HG03432 (cell line): ENCODE results near the gene CAPZA2.

Experiments
- ATAC-seq: cut with Tn5 transposase; IDR thresholded peaks from one replicate; pipeline ENCODE4 v1.9.1; 2021; ENCODE audit warnings: mild to moderate bottlenecking, moderate library complexity; ENCODE audit not compliant: unreplicated experiment

CAPZA2 gene

DNA sequence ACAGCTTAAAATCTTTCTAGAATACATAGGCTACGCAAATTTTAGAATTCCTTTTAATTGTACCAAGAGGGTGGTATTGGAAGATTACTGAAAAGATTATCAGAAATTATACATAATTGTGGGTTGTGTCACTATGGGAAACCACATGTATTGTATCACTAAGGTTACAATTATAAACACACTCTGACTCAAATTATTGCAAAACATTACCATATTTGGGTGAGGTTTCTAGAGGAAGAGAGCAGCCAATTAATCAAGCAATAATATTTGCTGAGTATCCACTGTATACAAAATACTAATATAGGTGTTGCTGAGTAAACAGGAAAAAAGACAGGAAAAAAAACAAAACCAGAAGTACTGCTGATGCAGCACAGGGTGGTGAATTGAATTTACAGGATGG is 3.1 kb upstream of the CAPZA2 start:
- ATAC-seq: no peak

- no peak for ATAC-seq
Measured at GRCh38 chr7:116861717-116862116, 670 bp upstream of the CAPZA2 start.

DNA sequence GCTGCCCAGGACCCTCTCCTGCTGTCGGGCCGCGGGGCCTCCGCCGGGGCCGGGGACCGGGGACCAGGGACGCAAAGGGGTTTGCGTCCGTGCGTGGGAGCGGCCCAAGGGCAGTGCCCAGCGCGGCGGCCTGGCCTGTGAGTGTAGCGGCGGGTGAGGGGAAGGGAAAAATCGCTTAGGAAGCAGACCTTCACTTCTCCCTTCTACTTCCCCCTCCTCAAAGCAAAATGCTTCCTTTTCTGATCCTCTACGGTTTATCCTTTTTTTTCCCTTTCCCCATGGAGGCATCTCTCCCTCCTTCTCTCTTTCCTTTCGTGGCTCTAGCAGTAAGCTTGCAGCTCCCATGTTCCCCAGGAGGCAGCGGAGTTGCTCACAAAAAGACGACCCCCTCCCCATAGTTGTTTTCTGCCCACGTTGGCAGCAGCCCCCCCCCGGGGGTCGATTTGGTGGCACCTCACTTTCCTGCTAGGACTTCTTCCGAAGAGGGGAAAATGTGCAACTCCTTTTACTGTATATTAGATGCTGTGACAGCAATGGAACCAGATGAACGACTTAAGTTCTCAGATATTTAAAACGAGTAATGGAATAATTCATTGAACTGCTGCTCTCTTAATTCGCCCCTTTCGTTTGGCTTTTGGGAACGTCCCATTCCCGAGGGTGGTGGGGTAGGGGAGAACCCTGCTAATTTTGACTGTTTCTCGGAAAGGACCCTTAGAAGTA is 724 bp downstream of the CAPZA2 start:
- ATAC-seq: peak; percentile 47

GRCh38 chr7:116863936-116864500 is 1.6 kb downstream of the CAPZA2 start:
- ATAC-seq: no peak

GRCh38 chr7:116871061-116871700 is 8.8 kb downstream of the CAPZA2 start:
- ATAC-seq: no peak

DNA sequence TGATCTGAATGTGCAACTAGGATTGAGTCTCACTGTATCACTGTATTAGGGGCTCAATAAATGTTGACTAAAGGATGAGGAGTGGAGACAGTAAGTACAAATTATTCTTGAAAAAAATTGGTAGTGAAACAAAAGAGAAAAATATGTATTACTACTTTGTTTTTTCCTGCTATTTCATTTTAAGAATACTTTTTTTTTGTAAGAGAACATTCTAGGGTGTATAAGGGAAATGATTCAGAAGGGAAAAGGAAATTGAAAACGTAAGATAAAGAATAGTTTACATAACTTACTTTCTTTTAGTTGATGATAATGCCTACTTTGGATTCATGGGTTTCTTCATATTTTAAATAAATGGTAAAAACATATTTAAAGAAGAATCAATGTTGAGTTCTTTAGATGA is 9.6 kb downstream of the CAPZA2 start:
- ATAC-seq: no peak

DNA sequence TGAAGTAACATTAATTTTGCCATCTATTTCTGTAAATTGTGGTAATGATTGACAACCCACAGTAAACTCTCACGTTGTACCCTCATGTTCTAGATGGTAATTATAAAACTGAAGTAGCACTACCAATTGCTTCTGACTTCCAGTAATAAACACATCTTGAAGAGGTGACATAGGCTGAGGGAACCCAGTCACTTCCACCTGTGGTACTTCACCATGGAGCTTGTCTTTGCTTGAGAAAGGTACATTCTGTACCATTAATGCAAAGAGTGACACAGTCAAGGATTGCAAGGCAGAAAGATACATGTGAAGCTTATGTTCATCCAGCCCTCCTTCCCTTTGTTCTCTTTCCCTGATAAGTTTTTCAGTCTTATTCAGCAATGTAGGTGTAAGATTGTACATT is 11.2 kb downstream of the CAPZA2 start:
- no peak for ATAC-seq

DNA sequence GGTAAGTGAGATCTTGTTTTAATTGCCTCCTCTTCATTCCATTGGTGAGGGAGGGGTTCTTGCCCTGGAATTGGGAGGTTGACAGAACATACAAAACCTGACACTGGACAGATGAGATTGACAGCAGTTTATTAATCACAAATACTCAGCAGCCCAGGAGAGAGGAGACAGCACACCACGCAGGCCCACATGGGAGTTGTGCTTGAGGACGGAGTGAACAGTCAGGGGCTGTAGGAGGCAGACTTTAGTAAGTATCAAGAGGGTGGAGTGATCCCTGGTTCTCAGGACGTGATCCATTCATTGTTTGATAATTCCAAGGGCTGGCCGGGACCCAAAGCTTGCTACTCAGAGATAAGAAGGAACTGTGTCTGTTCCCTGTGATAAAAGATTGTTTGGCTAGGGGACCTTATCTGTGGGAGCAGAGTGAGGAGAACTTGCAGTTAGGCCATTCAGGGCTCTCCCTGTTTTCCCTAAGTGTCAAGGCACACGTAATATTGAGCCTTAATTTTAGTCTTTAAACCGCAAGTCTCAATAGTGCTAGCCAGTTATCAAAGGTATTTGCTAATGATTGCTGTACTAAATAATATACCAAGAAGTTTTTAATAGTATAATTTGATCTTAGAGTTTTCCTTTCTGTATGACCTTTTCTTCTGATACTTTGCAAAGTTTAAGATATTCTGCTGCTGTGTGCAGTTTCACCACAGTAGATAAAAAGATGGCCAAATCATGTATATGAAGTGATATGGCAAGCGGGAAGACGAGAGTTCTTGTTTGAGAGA is 14.5 kb downstream of the CAPZA2 start:
- ATAC-seq: no peak

- no peak for ATAC-seq
Measured at GRCh38 chr7:116877443-116878217, 15.2 kb downstream of the CAPZA2 start.

GRCh38 chr7:116884691-116885090 is 22.3 kb downstream of the CAPZA2 start:
- no peak for ATAC-seq

DNA sequence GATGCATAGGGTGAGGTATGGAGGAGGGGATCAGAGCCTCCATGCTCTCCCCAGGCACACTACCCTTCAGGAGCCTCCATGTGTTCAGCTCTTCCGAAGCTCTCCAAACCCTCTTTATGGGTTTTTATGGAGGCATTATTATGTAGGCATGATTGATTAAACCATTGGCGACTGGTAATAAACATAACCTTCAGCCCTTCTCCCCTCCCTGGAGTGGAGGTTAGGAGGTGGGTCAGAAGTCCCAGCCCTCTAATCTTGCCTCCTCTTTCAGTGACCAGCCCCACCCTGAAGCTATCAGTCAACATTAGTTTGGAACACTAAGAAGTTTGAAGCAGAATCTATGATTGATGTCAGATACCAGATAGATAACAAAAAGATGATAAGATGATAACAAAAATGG is 23.3 kb downstream of the CAPZA2 start:
- no peak for ATAC-seq

- ATAC-seq: no peak
Measured at GRCh38 chr7:116886543-116887156, 24.3 kb downstream of the CAPZA2 start.

- ATAC-seq: no peak
Measured at GRCh38 chr7:116888895-116889294, 26.5 kb downstream of the CAPZA2 start.

- no peak for ATAC-seq
Measured at GRCh38 chr7:116895849-116896248, 33.5 kb downstream of the CAPZA2 start.

GRCh38 chr7:116897661-116898060 is 35.3 kb downstream of the CAPZA2 start:
- ATAC-seq: no peak

- no peak for ATAC-seq
Measured at GRCh38 chr7:116899308-116899707, 36.9 kb downstream of the CAPZA2 start.

DNA sequence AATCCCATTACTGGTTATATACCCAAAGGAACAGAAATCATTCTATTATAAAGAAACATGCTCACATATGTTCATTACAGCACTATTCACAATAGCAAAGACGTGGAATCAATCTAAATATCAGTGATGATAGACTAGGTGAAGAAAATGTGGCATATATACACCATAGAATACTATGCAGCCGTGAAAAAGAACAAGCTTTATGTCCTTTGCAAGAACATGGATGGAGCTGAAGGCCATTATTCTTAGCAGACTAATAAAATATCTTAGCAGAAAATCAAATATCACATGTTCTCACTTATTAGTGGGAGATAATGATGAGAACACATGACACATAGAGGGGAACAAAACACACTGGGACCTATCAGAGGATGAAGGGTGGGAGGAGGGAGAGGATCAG is 38.8 kb downstream of the CAPZA2 start:
- no peak for ATAC-seq

GRCh38 chr7:116902867-116903266 is 40.5 kb downstream of the CAPZA2 start:
- ATAC-seq: no peak

GRCh38 chr7:116906391-116906790 is 44.0 kb downstream of the CAPZA2 start:
- no peak for ATAC-seq

GRCh38 chr7:116910383-116910782 is 48.0 kb downstream of the CAPZA2 start:
- ATAC-seq: no peak
